Stimulated activated CD4-positive, alpha-beta T cell treated with anti-CD3 and anti-CD28 coated beads, TNF-alpha, amount 100 ng/mL, for 4 hours (primary cell): ENCODE measurements around the gene ATP1A3.
"Not testable (repeated sequence)": the region's sequence is repeated elsewhere in the genome, so short reads cannot be mapped to it uniquely, and the experiment has no call there.

Experiments
- DNase-seq, 3 experiments: peaks; one replicate each; pipeline ENCODE4 v3.0.0-alpha.2; 2020; ENCODE audit warnings: low read depth in 3 of 3

ATP1A3 gene

GRCh38 chr19:41947091-41947490 is 46.9 kb downstream of the ATP1A3 start:
- no peak for DNase-seq

GRCh38 chr19:41945135-41945766 is 48.8 kb downstream of the ATP1A3 start:
- DNase-seq: peak; percentile 54 to 82 (median 76)

GRCh38 chr19:41944336-41944735 is 49.7 kb downstream of the ATP1A3 start:
- no peak for DNase-seq

GRCh38 chr19:41941410-41942202 is 52.4 kb downstream of the ATP1A3 start:
- DNase-seq: no peak

- DNase-seq: no peak
Measured at GRCh38 chr19:41940731-41941409, 53.2 kb downstream of the ATP1A3 start.

GRCh38 chr19:41939861-41940730 is 53.9 kb downstream of the ATP1A3 start:
- DNase-seq: peak; percentile 38 to 52 (median 47)

GRCh38 chr19:41939209-41939608 is 54.8 kb downstream of the ATP1A3 start:
- DNase-seq: not testable (repeated sequence)

GRCh38 chr19:41937525-41938468 is 56.2 kb downstream of the ATP1A3 start:
- no peak for DNase-seq

- no peak for DNase-seq
Measured at GRCh38 chr19:41936961-41937360, 57.1 kb downstream of the ATP1A3 start.

- DNase-seq: no peak
Measured at GRCh38 chr19:41936416-41936850, 57.6 kb downstream of the ATP1A3 start.

- no peak for DNase-seq
Measured at GRCh38 chr19:41935760-41936415, 58.1 kb downstream of the ATP1A3 start.

- DNase-seq: peak in 2 of 3 experiments; percentile 55 to 70
Measured at GRCh38 chr19:41934849-41935374, 59.1 kb downstream of the ATP1A3 start.

GRCh38 chr19:41933693-41934426 is 60.2 kb downstream of the ATP1A3 start:
- DNase-seq: no peak

- DNase-seq: no peak
Measured at GRCh38 chr19:41932720-41933332, 61.2 kb downstream of the ATP1A3 start.

- no peak for DNase-seq
Measured at GRCh38 chr19:41932259-41932719, 61.7 kb downstream of the ATP1A3 start.

GRCh38 chr19:41930926-41931592 is 63.0 kb downstream of the ATP1A3 start:
- DNase-seq: no peak

- no peak for DNase-seq
Measured at GRCh38 chr19:41930322-41930722, 63.7 kb downstream of the ATP1A3 start.

- no peak for DNase-seq
Measured at GRCh38 chr19:41929536-41930071, 64.4 kb downstream of the ATP1A3 start.
